HG02623 (cell line): ENCODE measurements around the gene ZNF318.
"Not testable (repeated sequence)": the region's sequence is repeated elsewhere in the genome, so short reads cannot be mapped to it uniquely, and the experiment has no call there.

ENCODE experiments used
- ATAC-seq: cut with Tn5 transposase; IDR thresholded peaks from one replicate; pipeline ENCODE4 v1.9.1; 2021; ENCODE audit warnings: moderate library complexity; ENCODE audit not compliant: unreplicated experiment

Gene ZNF318

GRCh38 chr6:43304361-43304760 is 65.1 kb downstream of the ZNF318 start:
- no peak for ATAC-seq

- no peak for ATAC-seq
Observed at GRCh38 chr6:43303751-43304331, 65.6 kb downstream of the ZNF318 start.

GRCh38 chr6:43303006-43303405 is 66.4 kb downstream of the ZNF318 start:
- not testable (repeated sequence) for ATAC-seq

DNA sequence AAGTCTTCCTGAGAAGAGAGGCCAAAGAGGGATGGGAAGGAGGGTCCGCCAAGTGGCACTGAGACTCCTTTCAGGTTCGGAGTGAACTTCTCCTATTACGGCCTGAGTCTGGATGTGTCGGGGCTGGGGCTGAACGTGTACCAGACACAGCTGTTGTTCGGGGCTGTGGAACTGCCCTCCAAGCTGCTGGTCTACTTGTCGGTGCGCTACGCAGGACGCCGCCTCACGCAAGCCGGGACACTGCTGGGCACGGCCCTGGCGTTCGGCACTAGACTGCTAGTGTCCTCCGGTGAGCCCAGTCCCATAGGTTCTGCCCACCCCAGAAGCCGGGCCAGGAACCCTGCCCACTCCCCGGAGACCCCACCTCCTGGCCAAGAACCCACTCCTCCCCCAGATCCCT is 67.3 kb downstream of the ZNF318 start:
- no peak for ATAC-seq

GRCh38 chr6:43301081-43301870 is 68.2 kb downstream of the ZNF318 start:
- no peak for ATAC-seq

GRCh38 chr6:43299338-43300293 is 69.8 kb downstream of the ZNF318 start:
- no peak for ATAC-seq

DNA sequence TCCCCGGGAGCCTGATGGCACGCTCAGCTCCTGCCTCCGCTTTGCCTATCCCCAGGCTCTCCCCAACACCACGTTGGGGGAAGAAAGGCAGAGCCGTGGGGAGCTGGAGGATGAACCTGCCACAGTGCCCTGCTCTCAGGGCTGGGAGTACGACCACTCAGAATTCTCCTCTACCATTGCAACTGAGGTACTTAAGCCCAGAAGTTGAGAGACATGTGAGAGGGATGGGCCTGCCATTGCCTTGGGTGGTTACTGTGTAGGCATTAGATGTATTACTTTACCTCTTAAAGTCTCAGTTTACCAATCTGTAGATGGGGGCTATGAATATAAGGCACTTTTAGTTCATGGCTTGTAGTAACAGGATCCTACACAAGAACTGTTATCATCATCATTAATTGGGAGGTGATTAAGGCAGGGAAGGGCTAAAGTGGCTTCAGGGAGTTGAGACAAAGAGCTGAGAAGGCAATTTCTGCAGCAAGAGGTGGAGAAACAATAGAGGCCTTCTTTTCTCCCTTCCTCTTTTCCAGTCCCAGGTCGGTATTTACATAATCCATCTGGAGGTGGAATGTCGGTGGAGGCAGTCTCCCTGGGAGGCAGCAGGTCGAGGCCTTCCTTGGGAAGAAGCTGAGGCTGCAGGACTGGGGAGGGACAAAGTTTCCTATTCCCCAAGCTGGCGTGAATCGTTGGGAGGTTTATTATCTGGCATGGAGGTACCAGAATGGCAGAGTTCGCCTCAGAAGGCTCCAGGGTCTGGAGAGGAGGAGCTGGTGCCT is 70.7 kb downstream of the ZNF318 start:
- ATAC-seq, result no peak

GRCh38 chr6:43297644-43298564 is 71.5 kb downstream of the ZNF318 start, which contains the start of gene SLC22A7:
TSS of gene SLC22A7 (plus strand) at chr6:43298260. CDS start at chr6:43298359, 99 bp downstream.
- ATAC-seq, result no peak

DNA sequence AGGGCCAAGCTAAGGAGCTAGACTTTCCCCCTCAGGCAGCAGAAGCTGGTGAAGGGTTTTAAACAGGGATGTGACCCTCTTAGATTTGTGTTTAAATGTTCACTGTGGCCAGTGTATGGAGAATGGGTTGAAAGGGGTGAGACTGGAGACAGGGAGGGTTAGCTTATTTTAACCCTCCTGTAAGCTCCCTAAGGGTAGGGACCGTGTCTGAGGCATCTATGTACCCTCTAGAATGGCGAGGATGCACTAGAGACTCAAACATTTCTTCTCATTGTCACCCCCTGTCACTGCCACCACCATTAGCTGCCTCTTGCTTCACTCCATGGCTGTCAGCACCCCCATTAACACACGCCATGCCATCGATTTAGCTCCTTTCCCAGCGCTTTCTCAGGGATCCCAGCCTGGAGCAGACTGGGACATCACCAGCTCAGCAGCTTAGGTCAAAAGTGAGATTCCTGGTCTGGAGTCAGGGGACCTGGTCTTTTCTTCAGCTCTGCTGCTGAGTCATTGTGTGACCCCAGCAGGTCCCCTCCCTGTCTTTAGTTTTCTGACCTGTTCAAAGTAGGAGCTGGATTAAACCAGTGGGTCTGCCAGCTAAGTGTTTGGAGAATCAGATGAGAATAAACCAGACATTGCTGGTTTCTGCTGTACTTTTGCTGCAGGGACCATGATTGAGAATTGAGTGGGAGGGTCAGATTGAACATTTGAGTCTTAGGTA is 72.5 kb downstream of the ZNF318 start:
- ATAC-seq, result no peak

- ATAC-seq, result no peak
Observed at GRCh38 chr6:43295456-43295855, 74.0 kb downstream of the ZNF318 start.

DNA sequence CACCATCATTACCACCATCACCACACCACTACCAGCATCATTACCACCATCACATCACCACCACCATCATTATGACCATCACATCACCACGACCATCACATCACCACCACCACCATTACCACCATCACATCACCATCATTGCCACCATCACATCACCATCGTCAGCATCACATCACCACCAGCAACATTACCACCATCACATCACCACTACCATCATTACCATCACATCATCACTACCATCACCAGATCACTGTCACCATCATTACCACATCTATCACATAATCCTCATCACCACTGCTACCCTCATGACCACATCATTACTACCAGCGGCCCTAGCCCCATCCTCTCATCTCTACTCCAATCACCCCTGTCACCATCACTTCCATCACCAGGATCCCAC is 74.9 kb downstream of the ZNF318 start:
- no peak for ATAC-seq

DNA sequence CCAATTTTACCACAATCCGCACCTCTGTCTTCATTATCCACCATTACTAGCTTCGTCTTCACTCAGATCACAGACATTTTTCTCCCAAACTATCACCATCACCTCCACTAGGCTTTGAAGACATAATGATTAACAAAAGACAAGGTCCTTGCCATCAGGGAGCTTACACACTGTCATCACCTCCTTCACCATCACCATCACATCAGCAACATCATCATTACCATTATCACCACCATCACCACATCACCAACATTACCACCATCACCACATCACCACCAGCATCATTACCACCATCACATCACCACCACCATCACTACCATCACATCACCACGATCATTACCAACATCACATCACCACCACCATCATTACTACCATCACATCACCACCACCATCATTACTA is 75.7 kb downstream of the ZNF318 start:
- no peak for ATAC-seq

DNA sequence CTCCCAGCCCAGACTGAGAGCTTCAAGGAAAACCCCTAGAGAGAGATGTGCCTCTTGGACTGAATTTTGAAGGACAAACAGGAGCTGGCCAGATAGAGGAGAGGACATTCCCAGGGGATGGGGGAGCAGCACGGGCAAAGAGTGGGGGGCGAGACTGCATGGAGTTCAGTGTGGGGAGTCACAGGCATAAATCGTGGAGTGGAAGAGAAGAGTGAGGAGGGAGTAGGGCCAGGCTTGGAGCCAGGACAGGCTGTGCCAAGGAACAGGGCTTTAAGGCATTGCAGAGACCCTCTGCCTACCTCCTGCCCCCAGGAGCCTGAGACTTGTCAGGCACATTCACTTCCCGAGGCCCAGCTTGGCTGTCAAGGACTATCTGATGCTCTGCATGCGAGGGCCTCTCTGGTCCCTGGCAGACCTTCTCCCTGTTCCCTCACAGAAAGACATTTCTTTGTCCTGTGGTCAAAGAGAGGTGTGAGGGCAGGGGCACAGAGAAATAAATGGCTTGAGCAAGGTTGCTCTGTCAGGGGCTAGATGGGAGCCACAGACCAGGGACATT is 76.6 kb downstream of the ZNF318 start:
- no peak for ATAC-seq

GRCh38 chr6:43292341-43292740 is 77.1 kb downstream of the ZNF318 start:
- no peak for ATAC-seq

DNA sequence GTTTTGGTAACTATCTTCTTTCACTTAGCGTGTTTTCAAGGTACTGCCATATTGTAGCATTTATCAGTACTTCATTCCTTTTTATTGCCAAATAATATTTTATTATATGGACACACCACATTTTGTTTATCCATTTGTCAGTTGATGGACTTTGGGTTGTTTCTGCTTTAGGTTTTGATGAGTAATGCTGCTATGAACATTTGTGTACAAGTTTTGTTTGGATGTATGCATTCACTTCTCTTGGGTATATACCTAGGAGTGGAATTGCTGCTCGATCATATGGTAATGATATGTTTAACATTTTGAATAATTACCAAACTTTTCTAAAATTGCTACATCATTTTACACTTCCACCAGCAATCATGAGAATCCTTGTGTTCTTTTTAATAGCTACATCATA is 77.7 kb downstream of the ZNF318 start:
- no peak for ATAC-seq

DNA sequence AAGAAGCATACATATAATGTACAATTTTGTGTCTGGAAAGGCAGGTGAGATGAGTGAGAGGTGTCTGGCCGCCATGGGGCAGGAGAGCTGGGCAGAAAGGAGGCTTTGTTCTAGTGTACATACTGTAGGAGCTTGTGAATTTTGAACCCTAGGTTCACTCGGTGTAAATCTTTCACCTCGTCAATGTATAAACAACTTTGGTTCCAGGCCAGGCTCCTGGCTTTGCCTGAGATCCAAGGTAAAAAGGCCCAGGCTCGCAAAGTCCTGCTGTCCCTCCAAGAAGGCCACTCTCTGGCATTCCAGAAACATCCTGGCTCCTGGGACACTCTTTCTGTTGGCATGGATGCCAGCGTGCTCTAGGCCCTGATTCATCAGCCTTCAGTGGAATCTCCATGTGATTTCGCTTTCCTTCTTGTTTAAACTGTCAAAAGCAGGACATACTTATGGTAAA is 78.5 kb downstream of the ZNF318 start:
- ATAC-seq, result no peak

DNA sequence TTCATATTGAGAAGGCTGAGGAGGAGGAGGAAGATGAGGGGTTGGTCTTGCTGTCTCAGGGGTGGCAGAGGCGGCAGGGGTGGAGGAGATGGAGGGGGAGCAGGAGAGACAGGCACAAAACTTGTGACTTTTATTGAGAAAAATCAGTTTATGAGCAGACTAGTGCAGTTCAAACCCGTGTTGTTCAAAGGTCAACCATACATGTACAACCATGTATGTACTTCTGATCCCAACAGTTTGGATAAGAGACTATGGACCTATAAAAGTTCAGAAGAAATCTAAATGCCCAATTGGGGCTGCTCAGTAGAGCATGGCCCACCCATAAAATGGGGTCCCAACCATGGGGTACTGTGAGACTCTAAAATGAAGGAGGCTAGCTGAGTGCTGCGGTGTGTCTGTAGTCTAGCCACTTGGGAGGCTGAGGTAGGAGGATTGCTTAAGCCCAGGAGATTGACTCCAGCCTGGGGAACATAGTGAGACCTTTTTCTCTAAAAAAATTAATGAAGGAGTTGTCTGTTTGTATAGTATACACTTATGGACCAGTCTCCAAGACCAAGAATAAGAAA is 79.0 kb downstream of the ZNF318 start:
- no peak for ATAC-seq
